PFSK-1 (cell line): ENCODE results near the gene KIF20A. TPM values are rescaled to one million over a fixed set of nuclear protein-coding genes. Genes with fewer than 3 reads are reported as not detected.

ENCODE experiments used
- FOXP2 ChIP-seq: optimal IDR thresholded peaks from 2 replicates; pipeline ENCODE3; 2011; ENCODE audit warnings: borderline replicate concordance, control low read depth, inconsistent platforms; ENCODE audit not compliant: insufficient read depth; ENCODE audit errors: extremely low read length, extremely low read depth
- POLR2AphosphoS5 ChIP-seq: IDR thresholded peaks from 2 replicates; pipeline ENCODE4 v1.6.1; 2012; ENCODE audit warnings: low read depth, mild to moderate bottlenecking, control low read depth, low read length, moderate library complexity
- SIN3A ChIP-seq: IDR thresholded peaks from 2 replicates; pipeline ENCODE4 v1.6.1; 2012; ENCODE audit warnings: mild to moderate bottlenecking, low read length, moderate library complexity, borderline replicate concordance; ENCODE audit not compliant: insufficient read depth
- TAF1 ChIP-seq: IDR thresholded peaks from 2 replicates; pipeline ENCODE4 v1.6.1; 2012; ENCODE audit warnings: low read length, control low read depth, borderline replicate concordance; ENCODE audit not compliant: insufficient read depth
- polyA plus RNA-seq: library from polyadenylated mRNA; unstranded; fragments of >200 nt; gene quantifications from one replicate; pipeline ENCODE4 v1.2.1, GENCODE V29; 2012; ENCODE audit warnings: low read depth, missing spikeins; ENCODE audit not compliant: insufficient read length
- TF ChIP-seq, protein P1 (sequence below), 2 experiments: IDR thresholded peaks; 2 replicates each; pipeline versions ENCODE4 v1.6.1 to v1.8.0; 2011 to 2012; ENCODE audit warnings: low read depth in 2 of 2, low read length in 2 of 2, control low read depth in 1 of 2, inconsistent platforms in 1 of 2, mild to moderate bottlenecking in 1 of 2, moderate library complexity in 1 of 2; ENCODE audit not compliant: insufficient read depth in 1 of 2

KIF20A gene
- polyA plus RNA-seq: 16.9 TPM

DNA sequence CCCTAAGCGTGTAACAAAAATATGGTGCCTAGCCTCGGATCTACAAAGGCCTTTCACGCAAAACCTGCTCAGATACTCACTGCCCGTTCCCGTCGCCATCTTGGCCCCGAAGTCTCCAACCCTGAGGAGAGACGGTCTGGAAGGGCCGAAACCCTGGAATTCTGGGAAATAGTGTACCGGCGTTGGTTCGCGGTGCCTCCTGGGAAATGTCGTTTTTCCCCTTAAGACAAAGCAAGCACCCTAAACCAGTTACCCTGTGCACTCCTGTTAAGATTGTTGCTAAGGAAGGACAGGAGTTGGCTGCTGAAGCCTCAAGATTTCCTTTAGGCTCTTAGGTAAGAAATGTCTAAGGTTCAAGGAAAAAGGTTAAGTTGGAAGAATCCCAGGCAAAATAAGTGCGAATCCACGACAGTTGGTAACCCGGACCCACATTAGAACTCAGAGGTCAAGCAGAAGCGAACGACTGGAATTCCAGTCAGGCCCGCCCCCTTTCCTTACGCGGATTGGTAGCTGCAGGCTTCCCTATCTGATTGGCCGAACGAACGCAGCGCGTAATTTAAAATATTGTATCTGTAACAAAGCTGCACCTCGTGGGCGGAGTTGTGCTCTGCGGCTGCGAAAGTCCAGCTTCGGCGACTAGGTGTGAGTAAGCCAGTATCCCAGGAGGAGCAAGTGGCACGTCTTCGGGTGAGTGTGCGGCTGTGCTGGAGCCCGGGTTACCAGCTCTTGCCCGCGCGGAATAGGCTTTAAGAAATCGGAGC lies at the start of gene KIF20A, which contains the start of gene BRD8:
TSS of gene KIF20A (plus strand) at position 597 of the 761 bp plus-strand sequence. CDS start 569 bp downstream, outside the sequence.
TSS of gene BRD8 (minus strand) at position 115 of the 761 bp plus-strand sequence. CDS start at position 99, 16 bp downstream.
- TF ChIP-seq, protein P1, sequence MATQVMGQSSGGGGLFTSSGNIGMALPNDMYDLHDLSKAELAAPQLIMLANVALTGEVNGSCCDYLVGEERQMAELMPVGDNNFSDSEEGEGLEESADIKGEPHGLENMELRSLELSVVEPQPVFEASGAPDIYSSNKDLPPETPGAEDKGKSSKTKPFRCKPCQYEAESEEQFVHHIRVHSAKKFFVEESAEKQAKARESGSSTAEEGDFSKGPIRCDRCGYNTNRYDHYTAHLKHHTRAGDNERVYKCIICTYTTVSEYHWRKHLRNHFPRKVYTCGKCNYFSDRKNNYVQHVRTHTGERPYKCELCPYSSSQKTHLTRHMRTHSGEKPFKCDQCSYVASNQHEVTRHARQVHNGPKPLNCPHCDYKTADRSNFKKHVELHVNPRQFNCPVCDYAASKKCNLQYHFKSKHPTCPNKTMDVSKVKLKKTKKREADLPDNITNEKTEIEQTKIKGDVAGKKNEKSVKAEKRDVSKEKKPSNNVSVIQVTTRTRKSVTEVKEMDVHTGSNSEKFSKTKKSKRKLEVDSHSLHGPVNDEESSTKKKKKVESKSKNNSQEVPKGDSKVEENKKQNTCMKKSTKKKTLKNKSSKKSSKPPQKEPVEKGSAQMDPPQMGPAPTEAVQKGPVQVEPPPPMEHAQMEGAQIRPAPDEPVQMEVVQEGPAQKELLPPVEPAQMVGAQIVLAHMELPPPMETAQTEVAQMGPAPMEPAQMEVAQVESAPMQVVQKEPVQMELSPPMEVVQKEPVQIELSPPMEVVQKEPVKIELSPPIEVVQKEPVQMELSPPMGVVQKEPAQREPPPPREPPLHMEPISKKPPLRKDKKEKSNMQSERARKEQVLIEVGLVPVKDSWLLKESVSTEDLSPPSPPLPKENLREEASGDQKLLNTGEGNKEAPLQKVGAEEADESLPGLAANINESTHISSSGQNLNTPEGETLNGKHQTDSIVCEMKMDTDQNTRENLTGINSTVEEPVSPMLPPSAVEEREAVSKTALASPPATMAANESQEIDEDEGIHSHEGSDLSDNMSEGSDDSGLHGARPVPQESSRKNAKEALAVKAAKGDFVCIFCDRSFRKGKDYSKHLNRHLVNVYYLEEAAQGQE (IDR thresholded peaks at IDR 0.05; ENCODE audit: insufficient read depth in 1 of 2, low read depth in 2 of 2, low read length in 2 of 2): no peak
- TF ChIP-seq SIN3A (peak; percentile 99), POLR2AphosphoS5 (peak; percentile 86), FOXP2 (no peak), TAF1 (peak; percentile 93)

DNA sequence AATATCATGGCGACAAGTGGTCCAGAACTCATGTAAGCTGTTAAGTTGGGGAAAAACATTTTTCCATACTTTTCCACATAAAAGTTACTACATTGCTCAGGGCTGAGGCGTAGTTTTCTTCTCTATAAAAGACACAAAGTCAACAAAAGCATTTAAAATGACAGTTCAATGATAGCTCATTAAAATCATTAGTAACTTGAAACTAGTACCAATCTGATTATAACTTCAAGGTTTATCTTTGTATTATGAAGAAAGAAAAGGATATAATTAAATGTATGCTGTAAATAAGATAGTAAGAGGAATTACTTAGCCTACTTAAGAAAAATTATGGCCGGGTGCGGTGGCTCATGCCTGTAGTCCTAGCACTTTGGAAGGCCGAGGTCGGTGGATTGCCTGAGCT lies 49.6 kb upstream of the KIF20A start:
- TF ChIP-seq SIN3A: no peak
- TF ChIP-seq TAF1: no peak
- TF ChIP-seq FOXP2: no peak
- TF ChIP-seq POLR2AphosphoS5: no peak
- TF ChIP-seq, protein P1 (IDR thresholded peaks at IDR 0.05; ENCODE audit: insufficient read depth in 1 of 2, low read depth in 2 of 2, low read length in 2 of 2): no peak

DNA sequence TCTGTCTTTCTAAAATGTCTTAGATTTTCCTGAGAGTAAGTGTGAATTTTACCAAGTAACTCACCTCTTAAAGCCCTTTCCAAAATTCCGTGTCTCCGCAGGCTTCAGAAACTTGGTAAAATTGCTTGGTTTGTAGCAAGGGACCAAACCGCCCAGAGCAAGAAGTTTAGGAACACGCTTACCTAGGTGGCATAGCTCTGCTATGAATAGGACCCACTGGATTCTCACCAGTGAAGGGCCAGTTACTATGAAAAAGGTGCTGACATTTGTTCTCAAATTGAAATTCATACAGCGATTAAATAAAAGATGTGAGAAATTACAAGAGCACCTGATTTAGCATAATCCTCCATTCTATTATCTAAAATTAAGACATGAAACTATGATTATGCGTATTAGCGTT lies 46.4 kb upstream of the KIF20A start:
- TF ChIP-seq FOXP2 (no peak), POLR2AphosphoS5 (no peak), SIN3A (no peak), TAF1 (no peak)
- TF ChIP-seq, protein P1 (IDR thresholded peaks at IDR 0.05; ENCODE audit: insufficient read depth in 1 of 2, low read depth in 2 of 2, low read length in 2 of 2): no peak

DNA sequence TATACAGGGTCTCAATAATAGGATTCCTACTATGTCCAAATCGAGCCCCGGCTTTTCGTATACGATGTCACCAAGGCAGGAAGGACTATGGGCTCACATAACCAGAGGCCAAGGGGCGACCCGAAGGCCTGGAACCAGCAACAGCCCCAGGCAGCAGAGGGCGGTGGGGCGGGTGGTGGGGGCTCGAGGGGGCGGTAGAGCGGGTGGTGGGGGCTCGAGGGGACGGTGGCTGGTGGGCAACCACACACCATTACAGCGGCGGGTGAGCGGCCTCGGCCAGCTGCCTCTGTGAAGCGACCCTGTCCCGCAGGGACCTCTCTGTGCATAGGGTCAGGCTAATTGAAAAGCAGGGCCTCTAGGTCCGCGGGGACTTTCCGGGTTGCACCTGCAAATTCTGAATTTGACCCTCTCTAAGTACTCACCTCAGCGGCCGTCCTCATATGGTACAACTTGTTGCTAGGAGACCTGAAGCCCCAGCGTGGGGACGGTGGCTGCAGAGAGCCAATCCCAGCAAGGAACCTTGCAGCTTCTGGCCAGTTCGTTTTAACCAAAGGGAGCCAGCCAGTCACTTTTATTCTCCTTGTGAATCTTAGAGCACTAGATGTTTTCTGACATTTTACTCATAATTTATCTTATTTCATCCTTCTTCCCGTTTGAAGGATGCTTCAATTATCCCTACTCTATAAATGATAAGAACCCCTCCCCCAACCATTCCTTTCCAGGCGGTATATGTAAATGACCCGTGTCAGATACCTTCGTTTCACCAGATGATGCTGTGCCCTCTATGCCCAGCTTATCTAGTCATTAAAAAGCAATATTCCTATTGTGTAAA lies 39.7 kb upstream of the KIF20A start, which contains the start of gene NME5:
TSS of gene NME5 (minus strand) at position 480 of the 832 bp plus-strand sequence. CDS start 648 bp downstream, outside the sequence.
- TF ChIP-seq POLR2AphosphoS5 (no peak), FOXP2 (no peak), TAF1 (no peak), SIN3A (no peak)
- TF ChIP-seq, protein P1 (IDR thresholded peaks at IDR 0.05; ENCODE audit: insufficient read depth in 1 of 2, low read depth in 2 of 2, low read length in 2 of 2): no peak
